Tongue (tissue), 2 donors: ENCODE data around the gene C16orf95. TPM values are rescaled to one million over a fixed set of nuclear protein-coding genes. Genes with fewer than 3 reads are reported as not detected.
A peak's percentile ranks its signal among the peaks of the same experiment; 100 is the strongest.

Source experiments
- DNase-seq: peaks from one replicate; pipeline ENCODE4 v3.0.0-alpha.2; 2015
- total RNA-seq: library from RNA; depleted of rRNA; stranded (reverse); fragments of >200 nt; gene quantifications from one replicate; pipeline ENCODE4 v1.2.3, GENCODE V29; 2014

The C16orf95 gene
- total RNA-seq, 1 donor from 2014 or later: 2.3 TPM

DNA sequence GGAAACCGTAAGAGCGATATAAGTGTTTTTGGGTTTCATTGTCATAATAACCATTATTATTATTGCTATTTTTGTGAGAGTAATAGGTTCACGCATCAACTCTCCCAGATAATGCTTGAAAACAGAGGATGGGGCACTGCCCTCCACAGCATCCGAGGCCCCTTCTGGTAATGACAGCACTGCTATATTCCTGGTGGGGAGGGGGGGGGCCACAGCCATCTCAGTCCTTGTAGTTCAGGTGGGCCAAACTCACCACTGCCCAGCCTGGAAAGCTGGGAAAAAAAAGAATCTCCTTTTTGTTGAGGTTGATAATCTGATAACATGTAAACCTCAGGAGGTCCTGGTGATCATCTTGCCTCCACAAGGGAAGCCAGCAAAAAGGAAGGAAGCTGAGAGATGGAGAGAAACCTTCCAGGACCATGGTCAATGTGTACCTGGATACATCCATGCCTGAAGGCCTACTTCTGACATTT lies 706 bp downstream of the C16orf95 start:
- no peak for DNase-seq

DNA sequence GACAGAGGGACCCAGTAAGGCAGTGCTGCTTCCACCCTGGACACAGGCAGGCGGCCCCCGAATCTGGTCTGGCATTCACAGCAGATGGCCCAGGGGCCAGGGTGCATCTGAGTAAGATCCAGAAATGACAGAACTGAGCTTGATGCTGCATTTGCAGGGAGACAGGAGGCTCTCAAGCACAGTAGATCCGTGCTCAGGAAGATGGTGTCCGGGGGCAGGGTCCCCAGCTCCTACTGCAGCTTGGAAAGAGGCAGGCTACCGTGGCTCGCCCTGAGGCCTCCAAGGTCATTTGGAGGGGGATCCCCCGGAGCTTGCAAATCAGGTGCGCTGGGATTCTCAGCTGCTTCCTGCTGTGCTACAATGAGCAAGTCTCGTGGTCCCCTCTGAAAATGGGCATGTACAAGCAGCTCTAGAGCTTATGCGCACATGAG lies 2.2 kb downstream of the C16orf95 start:
- DNase-seq: no peak

DNA sequence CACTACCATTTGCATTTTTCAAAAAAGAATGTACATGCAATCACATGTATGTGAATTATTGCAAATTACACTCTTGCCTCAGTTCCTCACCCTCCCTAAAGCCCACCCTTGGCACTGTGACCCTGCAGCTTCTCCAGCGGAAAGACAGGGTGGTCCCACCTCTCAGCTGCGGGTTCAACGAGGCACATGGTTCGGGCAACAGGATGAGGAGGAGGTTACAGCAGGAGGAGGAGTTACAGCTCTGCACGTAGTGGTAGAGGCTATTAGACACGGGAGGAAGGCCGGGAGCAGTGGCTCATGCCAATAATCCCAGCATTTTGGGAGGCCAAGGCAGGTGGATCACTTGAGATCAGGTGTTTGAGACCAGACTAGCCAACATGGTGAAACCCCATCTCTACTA lies 5.2 kb downstream of the C16orf95 start:
- no peak for DNase-seq

GRCh38 chr16:87311387-87311786 lies 5.8 kb downstream of the C16orf95 start:
- DNase-seq: no peak

DNA sequence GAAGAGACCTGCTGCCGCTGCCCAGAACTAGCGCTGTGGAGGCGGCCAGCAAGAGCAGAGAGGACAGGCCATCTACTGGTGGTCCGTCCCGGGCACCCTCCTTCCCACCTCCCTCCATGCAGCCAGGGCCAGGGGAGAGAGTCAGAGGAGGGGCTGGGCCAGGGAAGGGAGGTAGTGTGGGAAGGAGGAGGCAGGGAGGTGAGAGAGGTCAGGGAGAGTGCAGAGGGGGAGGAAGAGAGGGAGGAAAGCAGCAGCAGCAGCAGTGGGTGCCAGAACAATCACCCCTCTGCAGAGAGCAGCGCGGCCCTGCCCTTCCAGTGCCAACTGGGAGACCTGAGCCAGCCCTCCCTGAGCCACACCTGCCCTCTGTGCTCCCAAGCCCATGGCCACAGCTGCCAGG lies 6.6 kb downstream of the C16orf95 start:
- no peak for DNase-seq

- DNase-seq: no peak
Measured at GRCh38 chr16:87309620-87310525, 7.3 kb downstream of the C16orf95 start.

GRCh38 chr16:87308826-87309225 lies 8.4 kb downstream of the C16orf95 start:
- DNase-seq: no peak

- no peak for DNase-seq
Measured at GRCh38 chr16:87306516-87306915, 10.7 kb downstream of the C16orf95 start.

DNA sequence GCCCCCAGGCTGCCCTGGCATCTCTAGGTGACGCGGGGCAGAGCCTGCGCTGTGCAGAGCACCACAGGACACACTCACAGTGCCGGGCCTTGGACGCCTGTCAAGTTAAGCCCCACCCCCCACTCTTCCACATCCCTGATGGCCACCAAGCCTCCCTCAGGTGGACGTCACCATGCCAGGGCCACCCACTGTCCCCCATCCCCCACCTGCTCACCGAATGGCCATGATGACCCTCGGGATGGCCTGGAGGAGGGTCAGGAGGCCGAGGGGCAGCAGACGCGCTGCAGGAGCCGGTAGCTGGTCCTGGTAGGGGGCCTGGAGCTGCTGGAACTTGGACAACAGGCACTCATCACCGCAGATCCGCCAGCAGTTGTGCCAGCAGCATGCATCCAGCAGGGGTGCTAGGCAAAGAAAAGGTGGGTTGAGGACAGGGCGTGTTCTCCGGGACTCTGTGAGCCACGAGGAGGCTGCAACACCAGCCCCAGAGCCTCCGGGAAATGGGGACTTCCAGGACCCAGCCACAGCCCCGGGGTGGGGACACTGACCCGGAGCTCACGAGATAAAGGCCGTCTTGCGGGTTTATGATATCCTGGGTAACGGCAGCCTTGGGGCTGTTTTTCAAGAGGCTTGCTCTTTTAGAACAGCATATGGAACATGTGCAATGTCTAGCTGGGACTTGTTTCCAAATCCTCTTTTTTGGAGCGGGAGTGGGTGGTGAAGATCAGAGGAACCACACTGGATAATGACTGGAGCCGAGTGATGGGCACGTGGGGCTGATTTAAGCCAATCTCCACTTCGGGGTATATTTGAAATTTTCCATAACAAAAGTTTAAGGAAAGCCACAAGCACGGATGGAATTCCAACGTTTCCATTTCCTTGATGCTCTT lies 11.4 kb downstream of the C16orf95 start:
- no peak for DNase-seq

DNA sequence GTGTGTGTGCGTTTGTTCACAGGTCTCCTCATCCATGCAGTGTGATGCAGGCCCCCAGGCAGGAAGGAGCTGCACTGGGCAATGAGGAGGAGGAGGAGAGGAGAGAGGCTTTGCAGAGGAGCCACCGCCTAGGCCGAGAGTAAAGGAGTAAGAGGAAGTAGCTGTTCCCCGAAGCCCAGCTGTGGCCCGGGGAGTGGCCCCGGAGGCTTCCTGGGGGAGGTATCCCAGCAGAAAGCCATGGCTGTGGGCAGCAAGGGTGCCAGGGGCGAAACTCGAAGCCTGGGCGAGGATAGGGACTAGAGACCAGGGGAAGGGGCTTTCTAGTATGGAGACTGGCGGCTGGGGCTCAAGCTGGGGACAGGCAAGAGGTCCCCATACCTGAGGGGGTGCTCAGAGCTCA lies 12.2 kb downstream of the C16orf95 start:
- no peak for DNase-seq

GRCh38 chr16:87303962-87304521 lies 13.2 kb downstream of the C16orf95 start:
- no peak for DNase-seq

GRCh38 chr16:87303431-87303930 lies 13.7 kb downstream of the C16orf95 start:
- no peak for DNase-seq

GRCh38 chr16:87298857-87299465 lies 18.2 kb downstream of the C16orf95 start:
- DNase-seq: no peak

DNA sequence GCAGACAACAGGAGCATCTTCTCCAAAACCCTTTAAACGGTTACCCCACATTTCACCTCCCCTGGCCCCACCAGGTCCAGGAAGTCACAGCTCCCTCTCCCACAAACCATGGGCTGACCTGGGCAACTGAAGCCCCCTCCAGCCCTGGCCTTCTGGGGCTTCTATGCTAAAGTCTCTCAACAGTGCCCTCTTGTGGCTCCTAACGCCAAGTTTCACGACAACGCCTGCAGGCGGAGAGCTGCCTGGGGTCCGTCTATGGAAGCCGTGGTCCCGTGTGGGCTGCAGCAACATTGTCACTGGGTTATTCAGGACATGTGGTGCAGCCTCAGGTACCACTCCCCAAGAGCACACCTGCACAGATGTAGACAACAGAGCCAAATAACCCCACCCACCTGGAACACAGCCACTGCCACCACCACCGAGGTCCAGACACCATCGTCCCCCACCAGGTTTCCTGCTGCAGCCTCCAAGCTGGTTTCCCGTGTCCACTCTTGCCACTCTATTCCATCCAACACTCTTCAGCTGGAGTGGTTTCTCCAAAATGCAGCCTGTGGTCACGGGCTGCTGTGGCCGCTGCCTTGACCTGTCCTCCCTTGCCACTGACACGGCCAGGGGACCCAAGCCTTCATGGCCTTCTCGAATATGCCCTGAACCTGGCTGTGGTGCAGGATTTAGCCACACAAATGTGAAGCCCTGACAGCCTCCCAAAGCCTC lies 19.1 kb downstream of the C16orf95 start:
- DNase-seq: peak; percentile 50

DNA sequence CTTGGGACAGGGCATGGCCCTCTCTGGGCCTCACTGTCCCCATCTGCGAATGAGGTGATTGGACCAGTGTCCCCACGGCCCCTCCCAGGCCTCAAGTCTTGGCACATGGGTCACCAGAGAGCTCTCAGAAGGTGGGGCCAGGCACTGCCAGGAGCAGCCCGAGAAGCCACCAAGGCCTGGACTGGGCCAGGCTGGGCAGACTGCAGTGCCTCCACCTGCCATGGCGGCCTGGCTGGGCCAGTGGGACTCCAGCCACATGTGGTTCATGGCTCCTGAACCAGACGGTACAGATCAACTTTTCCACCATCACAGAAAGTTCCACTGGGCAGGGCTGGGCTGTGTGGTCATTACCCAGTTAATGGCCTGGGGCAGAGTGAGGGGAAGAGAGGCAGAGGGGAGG lies 19.8 kb downstream of the C16orf95 start:
- no peak for DNase-seq

GRCh38 chr16:87295661-87296531 lies 21.3 kb downstream of the C16orf95 start:
- DNase-seq: no peak

- DNase-seq: no peak
Measured at GRCh38 chr16:87295259-87295658, 21.9 kb downstream of the C16orf95 start.

DNA sequence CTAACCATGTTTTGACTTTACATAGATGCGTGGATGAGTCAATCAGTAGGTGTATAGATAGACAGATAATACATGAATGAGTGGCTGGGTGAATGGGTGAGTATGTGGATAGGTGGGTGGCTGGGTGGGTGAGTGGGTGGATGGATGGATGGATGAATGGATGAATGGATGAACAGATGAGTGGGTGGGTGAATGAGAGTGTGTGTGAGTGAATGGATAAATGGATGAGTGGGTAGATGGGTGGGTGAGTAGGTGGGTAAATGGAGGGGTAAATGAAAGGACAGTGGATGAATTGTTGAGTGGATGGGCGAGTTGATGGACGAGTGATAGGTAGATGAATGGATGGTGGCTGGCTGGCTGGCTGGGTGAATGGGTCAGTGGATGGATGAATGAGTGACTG lies 23.2 kb downstream of the C16orf95 start:
- DNase-seq: no peak

GRCh38 chr16:87291944-87292343 lies 25.2 kb downstream of the C16orf95 start:
- no peak for DNase-seq

GRCh38 chr16:87288753-87289362 lies 28.3 kb downstream of the C16orf95 start:
- peak; percentile 64 for DNase-seq
